Smooth muscle cell of the brain vasculature (primary cell): Measurements from ENCODE around the gene LRMDA.

Source experiments
- DNase-seq: peaks from one replicate; pipeline ENCODE4 v3.0.0-alpha.2; 2012; ENCODE audit warnings: low read depth, low spot score

The LRMDA gene

GRCh38 chr10:75911426-75911825, 480.0 kb downstream of the LRMDA start:
- DNase-seq = no peak

- no peak for DNase-seq
Observed at GRCh38 chr10:75916906-75917305, 485.5 kb downstream of the LRMDA start.

- no peak for DNase-seq
Observed at GRCh38 chr10:75919913-75920312, 488.5 kb downstream of the LRMDA start.

- DNase-seq = no peak
Observed at GRCh38 chr10:75922435-75922834, 491.0 kb downstream of the LRMDA start.

- no peak for DNase-seq
Observed at GRCh38 chr10:75924309-75924902, 493.0 kb downstream of the LRMDA start.

GRCh38 chr10:75925999-75926398, 494.6 kb downstream of the LRMDA start:
- no peak for DNase-seq

- no peak for DNase-seq
Observed at GRCh38 chr10:75926763-75927162, 495.3 kb downstream of the LRMDA start.

- DNase-seq = no peak
Observed at GRCh38 chr10:75928231-75928630, 496.8 kb downstream of the LRMDA start.

- DNase-seq = no peak
Observed at GRCh38 chr10:75929630-75930161, 498.3 kb downstream of the LRMDA start.

GRCh38 chr10:75932921-75933320, 501.5 kb downstream of the LRMDA start:
- DNase-seq = no peak

GRCh38 chr10:75935240-75935639, 503.8 kb downstream of the LRMDA start:
- no peak for DNase-seq

- DNase-seq = no peak
Observed at GRCh38 chr10:75935650-75936400, 504.4 kb downstream of the LRMDA start.

GRCh38 chr10:75936841-75937240, 505.4 kb downstream of the LRMDA start:
- no peak for DNase-seq

GRCh38 chr10:75937823-75938222, 506.4 kb downstream of the LRMDA start:
- DNase-seq = no peak

- DNase-seq = no peak
Observed at GRCh38 chr10:75938380-75939122, 507.1 kb downstream of the LRMDA start.

- no peak for DNase-seq
Observed at GRCh38 chr10:75939541-75939940, 508.1 kb downstream of the LRMDA start.

GRCh38 chr10:75940742-75941141, 509.3 kb downstream of the LRMDA start:
- DNase-seq = no peak

GRCh38 chr10:75941223-75941801, 509.9 kb downstream of the LRMDA start:
- no peak for DNase-seq

GRCh38 chr10:75944061-75944460, 512.6 kb downstream of the LRMDA start:
- no peak for DNase-seq

- no peak for DNase-seq
Observed at GRCh38 chr10:75948583-75948982, 517.2 kb downstream of the LRMDA start.

- DNase-seq = no peak
Observed at GRCh38 chr10:75950307-75950706, 518.9 kb downstream of the LRMDA start.

- DNase-seq = no peak
Observed at GRCh38 chr10:75950997-75951589, 519.7 kb downstream of the LRMDA start.
